GM12878 (cell line): ENCODE measurements around the gene CORO1C. TPM values are rescaled to one million over a fixed set of nuclear protein-coding genes. Genes with fewer than 3 reads are reported as not detected.

Source experiments
- ASH2L ChIP-seq: fragments of 300-600, 200-600 bp; sonication (generic); IDR thresholded peaks from 2 replicates; pipeline ENCODE4 v1.6.1; 2017; ENCODE audit warnings: low read depth, mild to moderate bottlenecking, borderline replicate concordance
- BCL11A ChIP-seq: IDR thresholded peaks from 2 replicates; pipeline ENCODE4 v1.6.1; 2011; ENCODE audit warnings: low read depth, low read length
- CREB1 ChIP-seq: IDR thresholded peaks from 2 replicates; pipeline ENCODE4 v1.6.1; 2012; ENCODE audit warnings: low read depth, mild to moderate bottlenecking, inconsistent platforms
- EP300 ChIP-seq, 2 experiments: fragments of 150-350 bp in 1 of 2; IDR thresholded peaks; 2 replicates each; pipeline ENCODE4 v1.6.1; 2011 to 2012; ENCODE audit warnings: low read depth in 2 of 2, low read length in 2 of 2, borderline replicate concordance in 1 of 2, improper control_type of control experiment in 1 of 2, inconsistent platforms in 1 of 2; ENCODE audit not compliant: control insufficient read depth in 1 of 2
- GATAD2B ChIP-seq: fragments of 450-650 bp; conservative IDR thresholded peaks from 2 replicates; pipeline ENCODE4 v1.6.1; 2017; ENCODE audit warnings: low read depth, mild to moderate bottlenecking, moderate library complexity
- IKZF1 ChIP-seq: fragments of 450-650 bp; conservative IDR thresholded peaks from 2 replicates; pipeline ENCODE4 v1.6.1; 2017; ENCODE audit warnings: antibody characterized with exemption, mild to moderate bottlenecking
- JUND ChIP-seq: IDR thresholded peaks from 2 replicates; pipeline ENCODE4 v1.6.1; 2012; ENCODE audit warnings: low read depth, mild to moderate bottlenecking, low read length, improper control_type of control experiment, moderate library complexity
- MEF2A ChIP-seq: IDR thresholded peaks from 2 replicates; pipeline ENCODE4 v1.6.1; 2011; ENCODE audit warnings: low read depth, mild to moderate bottlenecking, low read length, moderate library complexity; ENCODE audit not compliant: insufficient read depth
- PML ChIP-seq: IDR thresholded peaks from 2 replicates; pipeline ENCODE4 v1.6.1; 2012; ENCODE audit warnings: low read length, inconsistent platforms
- POU2F2 ChIP-seq: IDR thresholded peaks from 3 replicates; pipeline ENCODE4 v1.6.1; 2011; ENCODE audit warnings: low read depth, mild to moderate bottlenecking, low read length, borderline replicate concordance
- RAD21 ChIP-seq: IDR thresholded peaks from 2 replicates; pipeline ENCODE4 v1.6.1; 2011; ENCODE audit warnings: mild to moderate bottlenecking, low read depth, low read length, moderate library complexity; ENCODE audit not compliant: insufficient read depth
- SMAD1 ChIP-seq: fragments of 450-650 bp; IDR thresholded peaks from 2 replicates; pipeline ENCODE4 v1.6.1; 2018; ENCODE audit warnings: mild to moderate bottlenecking, low read depth; ENCODE audit not compliant: partially characterized antibody
- SUZ12 ChIP-seq: fragments of 200-600 bp; sonication (generic); IDR thresholded peaks from one replicate; pipeline ENCODE4 v1.6.1; 2018; ENCODE audit warnings: antibody characterized with exemption, mild to moderate bottlenecking; ENCODE audit not compliant: unreplicated experiment
- ZBED1 ChIP-seq: IDR thresholded peaks from 2 replicates; pipeline ENCODE4 v1.6.1; 2016; ENCODE audit warnings: borderline replicate concordance
- ZSCAN29 ChIP-seq: fragments of 450-650 bp; IDR thresholded peaks from 2 replicates; pipeline ENCODE4 v1.6.1; 2017; ENCODE audit warnings: mild to moderate bottlenecking, moderate library complexity
- polyA plus RNA-seq, 11 experiments: library from polyadenylated mRNA; depleted of rRNA in 4 of 11; unstranded in 6 of 11; stranded (reverse) in 5 of 11; fragments of >200 nt; fragmentation: Nextera tagmentation in 4 of 11; fragmentation: Illumina TruSeq in 1 of 11; extraction: Ambion mirVana in 4 of 11; extraction: Trizol in 1 of 11; gene quantifications; 1 replicate in 1 of 11; 2 replicates in 10 of 11; pipeline versions ENCODE4 v1.2.1 to v1.2.3, GENCODE V29; 2011 to 2016; ENCODE audit warnings: inconsistent platforms in 2 of 11, missing spikeins in 2 of 11, low read depth in 1 of 11
- total RNA-seq, 4 experiments: library from RNA; depleted of rRNA in 3 of 4; stranded (reverse); fragments of >200 nt in 3 of 4; fragmentation: Illumina TruSeq in 1 of 4; extraction: Trizol in 1 of 4; gene quantifications; 2 replicates each; pipeline versions ENCODE4 v1.2.1 to v1.2.3, GENCODE V29; 2013 to 2021
- TF ChIP-seq, protein P1 (sequence below): fragments of 450-650 bp; conservative IDR thresholded peaks from 2 replicates; pipeline ENCODE4 v1.6.1; 2017; ENCODE audit warnings: mild to moderate bottlenecking, moderate library complexity
- TF ChIP-seq, protein P2 (sequence below): fragments of 450-650 bp; IDR thresholded peaks from 2 replicates; pipeline ENCODE4 v1.6.1; 2016; ENCODE audit warnings: mild to moderate bottlenecking
- TF ChIP-seq, protein P3 (sequence below): IDR thresholded peaks from 2 replicates; pipeline ENCODE4 v1.6.1; 2011; ENCODE audit warnings: mild to moderate bottlenecking, low read depth, low read length, moderate library complexity; ENCODE audit not compliant: insufficient replicate concordance
- TF ChIP-seq, protein P4 (sequence below): fragments of 450-650 bp; IDR thresholded peaks from 2 replicates; pipeline ENCODE4 v1.6.1; 2017; ENCODE audit warnings: antibody characterized with exemption, mild to moderate bottlenecking, moderate library complexity
- TF ChIP-seq, protein P5 (sequence below): IDR thresholded peaks from 2 replicates; pipeline ENCODE4 v1.6.1; 2012; ENCODE audit warnings: low read depth, low read length, improper control_type of control experiment

Gene CORO1C
- total and polyA plus RNA-seq, 10 of the 15 experiments (the other 5 are each of a cell fraction or from before 2014, with no cell fraction given): 52.7 to 254 (median 171) TPM

DNA sequence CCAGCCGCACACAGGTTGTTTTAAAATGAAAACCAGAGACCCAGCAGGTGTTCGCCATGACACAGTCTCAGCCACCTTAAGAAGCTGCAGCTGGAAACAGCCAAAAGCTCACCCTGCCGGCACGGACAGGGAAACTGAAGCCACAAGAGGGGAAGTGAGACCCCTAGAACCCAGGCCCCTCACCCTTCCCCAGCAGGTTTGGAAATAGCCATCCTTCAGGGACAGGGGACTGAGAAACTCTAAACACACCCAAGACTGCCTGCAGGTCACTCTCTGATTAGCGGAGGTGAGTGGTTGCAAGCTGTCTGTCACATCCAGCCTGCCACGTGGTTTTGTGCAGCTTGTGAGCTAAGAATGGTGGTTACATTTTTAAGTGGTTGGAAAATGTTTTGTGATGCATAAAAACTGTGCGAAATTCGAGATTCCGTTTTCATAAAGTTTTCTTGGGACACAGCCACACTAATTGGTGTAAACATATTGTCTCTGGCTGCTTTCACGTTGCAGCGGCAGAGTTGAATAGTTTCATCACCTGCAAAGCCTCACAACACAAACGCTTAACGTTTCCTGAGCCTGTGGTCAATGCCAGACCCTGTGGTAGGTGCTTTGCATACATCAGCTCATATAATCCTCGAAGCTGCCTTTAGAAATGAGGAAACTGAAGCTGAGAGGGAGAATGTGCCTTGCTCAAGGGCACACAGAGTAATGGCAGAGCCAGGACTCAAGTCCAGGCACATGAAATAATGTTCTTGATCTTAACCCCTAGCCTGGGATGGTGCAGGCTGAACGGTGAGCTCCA, 95.9 kb downstream of the CORO1C start (continued):
- TF ChIP-seq, protein P1, sequence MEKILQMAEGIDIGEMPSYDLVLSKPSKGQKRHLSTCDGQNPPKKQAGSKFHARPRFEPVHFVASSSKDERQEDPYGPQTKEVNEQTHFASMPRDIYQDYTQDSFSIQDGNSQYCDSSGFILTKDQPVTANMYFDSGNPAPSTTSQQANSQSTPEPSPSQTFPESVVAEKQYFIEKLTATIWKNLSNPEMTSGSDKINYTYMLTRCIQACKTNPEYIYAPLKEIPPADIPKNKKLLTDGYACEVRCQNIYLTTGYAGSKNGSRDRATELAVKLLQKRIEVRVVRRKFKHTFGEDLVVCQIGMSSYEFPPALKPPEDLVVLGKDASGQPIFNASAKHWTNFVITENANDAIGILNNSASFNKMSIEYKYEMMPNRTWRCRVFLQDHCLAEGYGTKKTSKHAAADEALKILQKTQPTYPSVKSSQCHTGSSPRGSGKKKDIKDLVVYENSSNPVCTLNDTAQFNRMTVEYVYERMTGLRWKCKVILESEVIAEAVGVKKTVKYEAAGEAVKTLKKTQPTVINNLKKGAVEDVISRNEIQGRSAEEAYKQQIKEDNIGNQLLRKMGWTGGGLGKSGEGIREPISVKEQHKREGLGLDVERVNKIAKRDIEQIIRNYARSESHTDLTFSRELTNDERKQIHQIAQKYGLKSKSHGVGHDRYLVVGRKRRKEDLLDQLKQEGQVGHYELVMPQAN: peak; percentile 13; the same call in 1 of the 2 replicates
- TF ChIP-seq JUND (no peak), ZSCAN29 (no peak; the same call in 1 of the 2 replicates), GATAD2B (no peak), MEF2A (peak; percentile 58; the same call in 1 of the 2 replicates), PML (peak; percentile 84; the same call in 1 of the 2 replicates), SUZ12 (no peak), RAD21 (no peak), ASH2L (no peak), CREB1 (no peak; the same call in 1 of the 2 replicates), BCL11A (peak; percentile 75), POU2F2 (peak; percentile 99), ZBED1 (peak; percentile 36; the same call in 1 of the 2 replicates), EP300 (IDR thresholded peaks at IDR 0.05; ENCODE audit: borderline replicate concordance in 1 of 2, control insufficient read depth in 1 of 2, low read depth in 2 of 2, low read length in 2 of 2) (peak; percentile 79 to 83), SMAD1 (peak; percentile 98), IKZF1 (peak; percentile 90)
- TF ChIP-seq, protein P2, sequence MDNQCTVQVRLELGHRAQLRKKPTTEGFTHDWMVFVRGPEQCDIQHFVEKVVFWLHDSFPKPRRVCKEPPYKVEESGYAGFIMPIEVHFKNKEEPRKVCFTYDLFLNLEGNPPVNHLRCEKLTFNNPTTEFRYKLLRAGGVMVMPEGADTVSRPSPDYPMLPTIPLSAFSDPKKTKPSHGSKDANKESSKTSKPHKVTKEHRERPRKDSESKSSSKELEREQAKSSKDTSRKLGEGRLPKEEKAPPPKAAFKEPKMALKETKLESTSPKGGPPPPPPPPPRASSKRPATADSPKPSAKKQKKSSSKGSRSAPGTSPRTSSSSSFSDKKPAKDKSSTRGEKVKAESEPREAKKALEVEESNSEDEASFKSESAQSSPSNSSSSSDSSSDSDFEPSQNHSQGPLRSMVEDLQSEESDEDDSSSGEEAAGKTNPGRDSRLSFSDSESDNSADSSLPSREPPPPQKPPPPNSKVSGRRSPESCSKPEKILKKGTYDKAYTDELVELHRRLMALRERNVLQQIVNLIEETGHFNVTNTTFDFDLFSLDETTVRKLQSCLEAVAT: no peak
- TF ChIP-seq, protein P3, sequence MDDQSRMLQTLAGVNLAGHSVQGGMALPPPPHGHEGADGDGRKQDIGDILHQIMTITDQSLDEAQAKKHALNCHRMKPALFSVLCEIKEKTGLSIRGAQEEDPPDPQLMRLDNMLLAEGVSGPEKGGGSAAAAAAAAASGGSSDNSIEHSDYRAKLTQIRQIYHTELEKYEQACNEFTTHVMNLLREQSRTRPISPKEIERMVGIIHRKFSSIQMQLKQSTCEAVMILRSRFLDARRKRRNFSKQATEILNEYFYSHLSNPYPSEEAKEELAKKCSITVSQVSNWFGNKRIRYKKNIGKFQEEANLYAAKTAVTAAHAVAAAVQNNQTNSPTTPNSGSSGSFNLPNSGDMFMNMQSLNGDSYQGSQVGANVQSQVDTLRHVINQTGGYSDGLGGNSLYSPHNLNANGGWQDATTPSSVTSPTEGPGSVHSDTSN: peak; percentile 91
- TF ChIP-seq, protein P4, sequence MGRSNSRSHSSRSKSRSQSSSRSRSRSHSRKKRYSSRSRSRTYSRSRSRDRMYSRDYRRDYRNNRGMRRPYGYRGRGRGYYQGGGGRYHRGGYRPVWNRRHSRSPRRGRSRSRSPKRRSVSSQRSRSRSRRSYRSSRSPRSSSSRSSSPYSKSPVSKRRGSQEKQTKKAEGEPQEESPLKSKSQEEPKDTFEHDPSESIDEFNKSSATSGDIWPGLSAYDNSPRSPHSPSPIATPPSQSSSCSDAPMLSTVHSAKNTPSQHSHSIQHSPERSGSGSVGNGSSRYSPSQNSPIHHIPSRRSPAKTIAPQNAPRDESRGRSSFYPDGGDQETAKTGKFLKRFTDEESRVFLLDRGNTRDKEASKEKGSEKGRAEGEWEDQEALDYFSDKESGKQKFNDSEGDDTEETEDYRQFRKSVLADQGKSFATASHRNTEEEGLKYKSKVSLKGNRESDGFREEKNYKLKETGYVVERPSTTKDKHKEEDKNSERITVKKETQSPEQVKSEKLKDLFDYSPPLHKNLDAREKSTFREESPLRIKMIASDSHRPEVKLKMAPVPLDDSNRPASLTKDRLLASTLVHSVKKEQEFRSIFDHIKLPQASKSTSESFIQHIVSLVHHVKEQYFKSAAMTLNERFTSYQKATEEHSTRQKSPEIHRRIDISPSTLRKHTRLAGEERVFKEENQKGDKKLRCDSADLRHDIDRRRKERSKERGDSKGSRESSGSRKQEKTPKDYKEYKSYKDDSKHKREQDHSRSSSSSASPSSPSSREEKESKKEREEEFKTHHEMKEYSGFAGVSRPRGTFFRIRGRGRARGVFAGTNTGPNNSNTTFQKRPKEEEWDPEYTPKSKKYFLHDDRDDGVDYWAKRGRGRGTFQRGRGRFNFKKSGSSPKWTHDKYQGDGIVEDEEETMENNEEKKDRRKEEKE: 0 out of 2 replicates have a peak, but pooled peaks have one; percentile 63
- TF ChIP-seq, protein P5, sequence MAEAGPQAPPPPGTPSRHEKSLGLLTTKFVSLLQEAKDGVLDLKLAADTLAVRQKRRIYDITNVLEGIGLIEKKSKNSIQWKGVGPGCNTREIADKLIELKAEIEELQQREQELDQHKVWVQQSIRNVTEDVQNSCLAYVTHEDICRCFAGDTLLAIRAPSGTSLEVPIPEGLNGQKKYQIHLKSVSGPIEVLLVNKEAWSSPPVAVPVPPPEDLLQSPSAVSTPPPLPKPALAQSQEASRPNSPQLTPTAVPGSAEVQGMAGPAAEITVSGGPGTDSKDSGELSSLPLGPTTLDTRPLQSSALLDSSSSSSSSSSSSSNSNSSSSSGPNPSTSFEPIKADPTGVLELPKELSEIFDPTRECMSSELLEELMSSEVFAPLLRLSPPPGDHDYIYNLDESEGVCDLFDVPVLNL: no peak
